ENCODE measurements around the gene SIRPA.

DNA sequence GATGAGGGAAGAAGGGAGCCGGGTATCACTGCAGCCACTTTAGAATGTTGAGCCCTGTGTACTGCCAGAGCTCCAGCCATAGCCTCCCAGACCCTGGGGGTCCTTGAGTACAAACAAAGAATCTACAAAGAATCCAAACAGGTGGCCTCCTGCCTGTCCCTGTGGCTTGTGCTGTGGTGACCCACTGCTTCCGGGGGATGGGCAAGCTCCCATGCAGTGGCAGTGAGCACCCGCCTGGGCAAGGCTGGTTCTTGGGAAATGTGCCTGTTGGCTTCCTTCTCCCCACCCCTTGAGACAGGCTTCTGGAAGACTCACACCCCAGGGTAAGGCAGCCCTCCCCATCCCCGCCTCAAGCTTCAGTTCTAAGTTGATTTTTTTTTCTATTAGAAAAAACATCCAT lies 13.9 kb downstream of the SIRPA start:
- no peak for TF ChIP-seq EZH2 (IDR thresholded peaks at IDR 0.05; ENCODE audit: borderline replicate concordance)
- no peak for TF ChIP-seq CTCF (IDR thresholded peaks at IDR 0.05; ENCODE audit: poor library complexity)
- no peak for TF ChIP-seq EZH2phosphoT487 (IDR thresholded peaks at IDR 0.05; ENCODE audit: low read depth, severe bottlenecking, unreplicated experiment)
